Stimulated activated CD4-positive, alpha-beta T cell treated with anti-CD3 and anti-CD28 coated beads, TNF-alpha, amount 100 ng/mL, for 1 hour (primary cell): Measurements from ENCODE around the gene JAML.

ENCODE experiments used
- DNase-seq, 3 donors: peaks; one replicate each; pipeline ENCODE4 v3.0.0-alpha.2; 2020; ENCODE audit warnings: low read depth in 3 of 3, low spot score in 1 of 3

The JAML gene

DNA sequence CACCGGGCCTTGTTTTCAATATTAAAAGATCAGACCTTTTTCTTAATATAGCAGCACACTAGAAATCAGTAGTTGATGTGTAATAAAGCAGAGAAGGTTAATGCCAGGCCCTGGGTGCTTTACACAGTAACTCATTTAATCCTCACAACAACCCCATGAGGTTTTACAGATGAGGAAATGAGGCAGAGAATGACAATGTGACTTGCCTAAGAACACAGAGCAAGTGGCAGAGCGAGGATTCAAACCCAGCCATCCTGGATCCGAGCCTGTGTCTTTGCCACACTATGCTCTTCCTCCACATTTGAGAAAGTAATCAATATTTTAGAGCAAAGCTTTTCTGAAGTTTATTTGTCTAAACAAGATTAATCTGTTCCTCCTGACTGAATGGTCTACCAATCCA is 7.2 kb downstream of the JAML start:
- no peak for DNase-seq

DNA sequence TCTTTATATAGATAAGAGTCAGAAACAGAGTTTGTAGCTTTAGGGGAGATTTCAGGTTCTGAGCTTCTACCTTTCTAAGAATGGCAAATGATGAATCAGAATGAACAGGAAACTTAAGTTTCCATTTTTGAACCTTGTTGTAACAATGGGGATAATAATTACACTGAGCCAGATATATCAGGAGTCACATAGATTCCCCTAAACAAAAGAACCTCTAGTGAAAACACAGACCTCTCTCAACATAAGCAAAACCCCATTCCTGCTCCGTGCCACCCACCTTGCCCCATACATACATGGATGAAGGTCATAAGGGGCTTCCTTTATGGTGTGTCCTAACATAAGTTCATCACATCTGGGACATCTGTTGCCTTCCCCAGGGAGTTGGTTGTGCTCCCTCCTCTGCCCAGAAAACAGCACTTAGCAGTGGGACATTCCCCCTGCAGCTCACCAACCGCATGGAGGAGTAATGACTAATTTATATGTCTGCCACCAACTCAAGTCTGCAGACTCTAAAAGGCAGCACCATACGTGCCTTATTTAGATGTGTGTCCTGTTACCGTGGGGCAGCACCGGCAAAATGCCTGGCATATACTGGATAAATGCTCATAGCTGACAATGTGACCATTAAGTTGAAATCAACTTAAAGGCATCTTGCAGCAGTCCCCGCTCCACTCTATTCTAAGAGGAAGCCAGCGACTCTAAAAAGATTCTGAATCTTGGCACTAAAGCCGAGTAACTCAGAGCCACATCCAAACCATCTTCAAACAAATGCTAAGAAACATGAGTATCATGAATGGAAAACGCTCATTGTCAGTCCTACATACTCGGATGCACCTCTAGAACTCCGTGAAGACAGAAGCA is 8.0 kb downstream of the JAML start:
- DNase-seq: no peak

DNA sequence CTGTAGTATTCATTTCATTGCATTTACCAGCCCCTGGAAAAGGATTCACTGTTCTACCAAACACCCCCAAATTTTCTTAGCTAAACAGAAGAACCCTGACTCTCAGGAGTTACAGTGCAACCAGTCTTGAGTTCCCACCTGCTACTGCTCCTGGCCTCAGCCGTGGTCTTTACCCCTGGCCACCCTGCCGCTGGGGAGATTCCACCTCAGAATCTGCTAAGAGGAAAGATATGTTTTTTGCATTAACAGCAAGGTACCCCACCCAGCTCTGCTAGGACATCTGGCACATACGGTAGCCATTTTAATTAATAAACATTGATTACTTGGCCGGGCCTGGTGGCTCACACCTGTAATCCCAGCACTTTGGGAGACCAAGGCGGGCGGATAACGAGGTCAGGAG is 9.0 kb downstream of the JAML start:
- DNase-seq: no peak

DNA sequence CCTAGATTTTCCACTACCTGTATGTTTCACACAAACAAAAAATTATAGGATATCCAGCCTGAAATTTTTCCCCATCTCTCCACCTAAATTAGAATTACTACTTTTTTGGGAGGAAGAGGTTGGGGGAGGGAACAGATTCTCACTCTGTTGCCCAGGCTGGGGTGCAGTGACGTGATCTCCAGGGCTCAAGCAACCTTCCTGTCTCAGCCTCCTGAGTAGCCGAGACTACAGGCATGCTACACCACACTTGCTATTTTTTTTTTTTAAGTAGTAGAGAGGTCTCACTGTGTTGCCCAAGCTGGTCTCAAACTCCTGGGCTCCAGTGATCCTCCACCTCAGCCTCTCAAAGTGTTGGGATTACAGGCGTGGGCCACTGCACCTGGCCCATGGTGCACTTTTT is 9.5 kb downstream of the JAML start:
- no peak for DNase-seq

DNA sequence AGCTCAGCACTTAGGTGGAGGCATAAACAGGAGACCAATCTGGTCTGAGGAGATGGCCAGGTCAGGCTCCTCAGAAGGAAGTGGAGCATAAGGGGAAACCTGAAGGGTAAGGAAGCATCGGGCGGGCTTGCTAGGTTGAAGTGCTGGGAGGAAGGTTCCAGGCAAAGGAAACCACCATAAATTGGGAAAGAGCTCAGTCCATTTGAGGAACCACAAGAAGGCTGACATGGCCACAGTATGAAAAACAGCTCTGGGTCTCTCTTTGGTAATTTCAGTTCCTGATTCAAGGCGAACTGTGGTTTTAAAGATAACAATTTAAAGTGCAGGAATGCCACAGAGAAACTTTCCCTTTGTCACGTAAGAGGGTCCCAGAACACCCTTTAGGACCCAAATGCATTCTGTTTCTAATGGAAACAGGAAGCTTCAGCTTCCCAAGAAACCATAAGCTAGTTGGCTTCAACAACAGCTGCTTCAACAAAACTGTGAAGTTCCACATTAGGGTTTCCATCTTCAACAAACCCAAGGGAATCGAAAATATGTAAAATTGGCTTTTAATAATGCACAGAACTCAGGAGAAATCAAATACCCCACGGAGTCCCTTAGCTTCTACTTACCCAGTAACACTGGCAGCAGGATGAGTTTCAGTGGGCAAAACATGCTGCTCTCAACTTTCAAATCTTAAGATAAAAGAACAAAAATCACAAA is 10.4 kb downstream of the JAML start:
- no peak for DNase-seq

DNA sequence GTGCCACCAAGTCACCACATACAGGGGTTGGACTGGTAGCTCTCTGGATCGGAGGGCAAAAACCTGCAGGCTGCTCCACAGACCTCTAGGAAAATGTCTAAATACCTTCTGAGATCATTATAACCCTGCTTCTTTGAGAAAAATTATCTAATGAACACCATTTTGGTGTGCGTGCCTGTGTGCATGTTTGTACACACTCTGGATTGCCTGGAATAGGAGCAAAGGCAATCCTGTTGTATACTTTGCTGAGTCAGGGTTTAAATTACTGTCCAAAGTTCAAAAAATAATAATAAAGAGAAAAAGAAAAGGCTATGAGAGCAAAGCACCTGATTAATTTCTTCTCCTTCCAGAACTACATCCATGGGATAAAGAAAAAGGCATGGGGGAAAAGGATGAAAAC is 11.0 kb downstream of the JAML start:
- no peak for DNase-seq

DNA sequence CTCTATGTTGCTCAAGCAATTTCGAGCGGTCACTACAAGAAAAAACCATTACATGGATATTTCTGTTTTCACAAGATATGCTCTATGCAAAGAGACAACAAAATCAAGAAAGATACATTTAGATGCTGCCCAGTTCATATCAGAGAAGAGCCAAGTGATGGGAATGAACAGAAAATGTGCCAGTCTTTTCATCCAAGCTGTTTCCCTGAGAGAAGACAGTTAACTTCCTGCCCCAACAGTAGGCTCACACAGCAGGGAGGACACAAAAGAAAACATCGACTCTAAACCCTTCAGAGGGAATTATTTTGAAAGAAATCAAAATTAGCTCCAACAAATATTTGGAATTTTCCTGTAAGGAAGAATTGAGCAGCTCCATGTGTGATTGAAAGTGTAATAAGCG is 11.6 kb downstream of the JAML start:
- DNase-seq: no peak

DNA sequence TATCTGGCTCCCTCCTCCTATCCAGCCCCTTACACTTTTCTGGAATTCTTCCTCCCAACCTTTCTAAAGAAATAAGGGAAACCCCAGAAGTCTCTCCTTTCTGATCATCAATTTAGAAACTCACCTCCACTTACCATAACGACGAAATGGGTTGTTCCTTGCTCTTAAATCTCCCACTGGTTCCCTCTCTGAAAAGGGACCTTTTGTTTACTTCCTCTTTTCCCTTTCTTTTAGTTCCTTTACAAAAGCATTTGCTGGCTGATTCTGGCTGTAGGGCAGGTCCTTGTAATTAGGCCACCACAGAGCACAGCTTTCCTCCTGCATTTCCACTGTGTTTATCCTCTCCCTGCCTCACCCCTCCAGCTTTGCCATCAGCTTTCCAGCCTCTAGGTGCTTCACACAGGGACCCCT is 12.0 kb downstream of the JAML start:
- DNase-seq: no peak

DNA sequence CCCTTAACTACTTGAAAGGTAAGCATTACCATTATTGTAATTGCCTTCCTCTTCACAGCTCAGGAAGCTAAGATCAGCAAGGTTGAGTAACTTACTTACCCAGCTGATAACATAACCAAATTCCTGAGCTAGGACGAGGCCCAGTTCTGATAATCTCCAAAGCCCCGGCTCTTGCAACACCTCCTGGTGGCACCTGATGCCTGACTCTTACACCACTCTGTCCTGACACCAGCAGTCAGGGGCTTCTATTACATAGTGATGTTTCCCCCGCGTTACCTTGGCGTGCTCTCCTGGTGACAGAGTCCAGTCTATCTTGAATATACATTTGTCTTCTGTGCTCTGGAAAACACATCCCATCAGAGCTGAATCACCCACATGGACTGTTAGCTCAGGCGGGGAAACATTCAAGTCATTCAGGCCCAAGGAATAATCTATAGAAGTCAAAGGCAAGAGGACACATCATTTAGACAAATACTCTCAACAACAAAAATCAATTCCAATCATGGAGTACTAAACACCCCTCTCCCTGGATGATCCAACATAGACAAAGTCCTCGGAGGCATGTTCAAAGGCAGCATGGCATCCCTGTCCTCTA is 12.6 kb downstream of the JAML start:
- DNase-seq: no peak

DNA sequence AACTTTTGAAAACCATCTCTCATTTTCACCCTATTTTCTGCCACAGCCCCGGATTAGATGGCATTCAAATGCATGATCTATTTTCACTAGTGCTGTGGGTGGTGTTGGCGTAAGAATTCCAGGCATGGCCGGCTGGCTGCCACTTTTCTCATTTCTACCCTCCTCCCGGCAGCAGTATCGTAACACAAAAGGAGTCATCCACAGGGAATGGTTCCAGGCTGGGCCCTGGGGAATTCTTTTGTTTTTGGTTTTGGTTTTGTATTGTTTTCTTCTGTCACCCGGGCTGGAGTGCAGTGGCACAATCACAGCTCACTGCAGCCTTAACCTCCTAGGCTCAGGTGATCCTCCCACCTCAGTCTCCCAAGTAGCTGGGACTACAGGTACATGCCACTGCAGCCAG is 13.8 kb downstream of the JAML start:
- no peak for DNase-seq

DNA sequence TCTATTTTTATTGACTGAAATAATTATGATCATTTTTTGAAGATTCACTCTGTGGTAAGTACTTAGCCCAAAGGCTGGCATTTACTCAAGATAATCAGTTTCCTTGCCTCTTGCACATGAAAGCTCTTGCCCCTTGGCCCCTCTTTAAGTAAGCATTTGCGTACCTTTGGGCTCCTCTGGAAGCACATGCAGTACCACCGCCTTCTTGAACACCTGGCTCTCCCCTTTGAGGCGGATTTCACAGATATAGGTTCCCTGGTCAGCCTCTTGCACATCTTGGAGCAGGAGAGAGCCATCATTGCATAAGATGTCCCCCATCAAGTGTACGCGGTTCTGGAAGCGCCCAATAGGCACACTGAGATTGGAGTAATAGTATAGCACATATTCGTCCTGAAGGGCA is 14.5 kb downstream of the JAML start:
- no peak for DNase-seq

DNA sequence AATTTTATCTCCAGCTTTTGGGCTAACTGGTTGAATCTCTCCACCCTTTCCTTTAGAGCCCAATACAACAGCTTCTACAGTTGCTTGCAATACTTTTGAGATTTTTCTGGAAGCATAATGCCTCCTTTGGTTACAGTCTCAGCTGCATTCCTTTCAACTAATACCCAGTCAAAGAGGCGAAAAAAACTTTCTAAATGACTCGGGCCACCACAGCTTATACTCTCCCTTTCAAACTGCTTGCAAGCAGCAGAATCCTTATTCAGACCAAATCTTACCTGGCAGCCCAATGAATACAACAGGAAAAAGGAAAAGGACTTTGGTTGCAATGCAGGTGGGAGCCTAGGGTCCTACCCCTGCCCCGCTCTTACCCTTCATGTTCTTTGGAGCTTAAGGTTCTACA is 15.8 kb downstream of the JAML start:
- no peak for DNase-seq

DNA sequence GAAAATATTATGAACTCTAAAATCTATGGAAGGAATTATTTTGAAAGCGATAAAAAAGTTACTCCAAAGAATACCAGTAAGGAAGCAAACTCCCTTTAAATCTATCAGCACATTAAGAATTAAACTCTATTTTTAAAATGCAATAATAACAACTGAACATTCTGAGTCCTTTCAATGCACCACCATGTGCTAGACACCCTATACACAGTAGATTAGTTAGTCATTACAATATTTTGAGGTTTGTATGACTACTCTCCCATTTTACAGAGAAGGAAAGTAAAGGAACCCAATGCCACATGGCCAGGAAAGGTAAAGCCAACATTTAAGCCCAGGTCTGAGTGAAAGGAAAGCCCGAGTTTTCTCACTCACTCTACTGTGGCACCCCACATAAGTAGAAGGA is 17.7 kb downstream of the JAML start:
- no peak for DNase-seq

DNA sequence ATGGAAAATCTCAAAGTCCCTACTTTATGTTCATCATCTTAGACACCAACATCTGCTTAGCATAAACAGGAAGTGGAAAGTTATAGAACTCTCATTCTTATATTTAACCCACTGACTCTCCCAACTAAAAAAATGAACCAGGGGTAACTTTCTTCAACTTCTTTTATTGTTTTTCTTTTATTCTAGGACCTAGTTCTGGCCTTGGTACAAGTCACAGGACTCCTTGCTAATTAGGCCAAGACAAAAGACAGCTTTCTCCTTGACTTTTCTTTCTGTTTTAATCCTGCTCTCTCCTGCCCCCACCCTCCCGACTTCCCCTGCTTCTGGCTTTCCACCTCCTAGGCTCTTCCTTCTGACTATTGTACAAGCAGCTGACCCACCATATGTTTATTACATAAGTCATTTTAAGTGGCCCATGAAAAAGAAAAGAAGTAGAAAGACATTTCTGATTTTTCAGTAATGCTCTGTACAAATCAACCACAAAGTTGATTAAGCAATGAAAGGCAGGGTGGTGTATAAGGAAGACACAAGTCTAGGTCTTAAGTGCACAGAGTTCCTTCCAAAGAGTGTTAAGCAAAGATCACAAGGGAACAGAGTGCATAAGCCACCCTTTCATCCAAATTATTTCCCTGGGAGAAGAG is 18.3 kb downstream of the JAML start:
- no peak for DNase-seq

DNA sequence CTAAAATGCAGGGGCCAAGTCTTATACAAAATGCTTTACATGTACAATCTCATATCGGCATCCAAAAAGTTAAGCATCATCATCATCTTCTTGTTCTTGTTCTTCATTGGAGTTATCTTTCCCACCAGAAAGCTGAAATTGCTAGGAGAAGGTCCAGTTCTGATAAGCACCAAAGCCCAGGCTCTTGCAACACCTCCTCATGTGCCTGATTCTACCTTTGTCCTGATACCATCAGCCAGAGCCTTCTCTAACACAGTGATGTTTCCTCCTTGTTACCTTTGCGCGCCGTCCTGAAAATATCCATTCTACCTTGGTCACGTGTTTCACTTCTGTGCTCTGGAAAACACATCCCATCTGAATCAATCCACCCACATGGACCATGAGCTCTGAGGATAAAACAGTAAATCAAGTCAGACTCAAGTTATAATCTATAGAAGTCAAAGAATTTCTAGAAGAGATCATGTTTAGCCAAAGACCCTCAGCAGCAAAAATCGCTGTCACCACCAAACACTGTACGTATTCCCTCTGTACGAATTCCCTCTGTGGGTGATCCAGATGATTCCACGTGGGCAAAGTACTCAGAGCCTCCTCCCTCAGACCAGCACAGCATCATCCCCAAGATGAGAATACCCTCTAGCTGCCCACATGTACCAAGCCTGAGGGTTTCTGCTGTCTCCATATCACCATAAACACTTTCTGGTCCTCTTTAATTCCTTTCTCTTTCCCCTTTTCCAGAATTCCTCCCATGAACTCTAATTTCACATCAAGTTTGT is 19.0 kb downstream of the JAML start:
- no peak for DNase-seq

DNA sequence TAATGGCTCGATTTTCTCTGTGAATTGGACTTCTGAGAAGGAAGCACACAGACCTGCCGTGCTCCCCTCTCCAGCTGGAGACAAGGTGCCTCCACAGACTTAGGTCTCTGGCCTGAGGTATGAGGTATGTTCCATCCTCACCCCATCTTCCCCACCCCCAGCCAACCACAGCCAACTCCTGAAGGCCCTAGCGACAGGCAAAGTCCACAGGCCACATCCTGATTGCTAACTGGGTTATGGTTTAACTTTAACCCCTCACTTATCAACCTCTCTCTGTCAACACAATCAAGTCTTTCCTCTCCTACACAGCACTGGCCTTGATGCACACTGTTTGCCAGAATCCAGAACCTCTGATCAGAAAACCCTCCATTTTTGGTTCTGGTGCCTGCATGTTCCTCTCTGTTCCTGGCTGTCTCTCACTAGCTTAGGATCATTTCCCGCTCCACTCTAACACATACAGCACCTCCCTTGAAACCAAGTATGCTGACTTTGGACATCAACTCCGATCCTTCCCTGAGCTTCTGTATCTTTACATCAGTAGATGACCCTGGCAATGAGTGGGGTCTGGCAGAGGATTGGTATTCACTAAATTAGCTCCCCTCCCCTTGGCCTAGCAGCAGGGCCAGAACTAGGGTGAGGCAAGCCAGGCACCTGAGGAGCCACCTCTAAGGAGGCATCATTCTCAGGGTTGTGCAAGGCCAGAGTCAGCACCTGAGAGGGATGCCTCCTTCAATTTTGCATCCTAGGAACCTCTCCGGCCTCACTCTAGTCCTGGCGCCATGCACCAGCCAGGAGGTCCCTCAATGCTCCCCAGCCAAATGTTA is 22.0 kb downstream of the JAML start:
- no peak for DNase-seq

DNA sequence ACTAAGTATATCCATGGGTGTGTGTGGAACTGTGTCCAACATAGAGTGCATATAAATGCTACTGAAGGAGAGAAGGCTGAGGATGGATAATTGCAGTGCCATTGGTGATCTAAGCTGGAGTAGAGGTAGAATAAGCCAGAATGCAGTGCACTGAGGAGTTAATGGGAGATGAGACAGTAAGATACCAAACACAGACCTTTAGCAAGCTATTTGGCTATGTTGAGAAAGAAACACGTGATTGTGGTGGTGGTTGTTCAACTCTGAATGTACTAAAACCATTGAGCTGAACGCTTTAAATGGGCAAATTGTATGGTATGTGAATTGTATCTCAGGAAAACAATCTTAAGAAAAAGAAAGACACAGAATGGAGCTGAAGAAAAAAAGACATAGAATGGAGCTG is 22.8 kb downstream of the JAML start:
- no peak for DNase-seq

DNA sequence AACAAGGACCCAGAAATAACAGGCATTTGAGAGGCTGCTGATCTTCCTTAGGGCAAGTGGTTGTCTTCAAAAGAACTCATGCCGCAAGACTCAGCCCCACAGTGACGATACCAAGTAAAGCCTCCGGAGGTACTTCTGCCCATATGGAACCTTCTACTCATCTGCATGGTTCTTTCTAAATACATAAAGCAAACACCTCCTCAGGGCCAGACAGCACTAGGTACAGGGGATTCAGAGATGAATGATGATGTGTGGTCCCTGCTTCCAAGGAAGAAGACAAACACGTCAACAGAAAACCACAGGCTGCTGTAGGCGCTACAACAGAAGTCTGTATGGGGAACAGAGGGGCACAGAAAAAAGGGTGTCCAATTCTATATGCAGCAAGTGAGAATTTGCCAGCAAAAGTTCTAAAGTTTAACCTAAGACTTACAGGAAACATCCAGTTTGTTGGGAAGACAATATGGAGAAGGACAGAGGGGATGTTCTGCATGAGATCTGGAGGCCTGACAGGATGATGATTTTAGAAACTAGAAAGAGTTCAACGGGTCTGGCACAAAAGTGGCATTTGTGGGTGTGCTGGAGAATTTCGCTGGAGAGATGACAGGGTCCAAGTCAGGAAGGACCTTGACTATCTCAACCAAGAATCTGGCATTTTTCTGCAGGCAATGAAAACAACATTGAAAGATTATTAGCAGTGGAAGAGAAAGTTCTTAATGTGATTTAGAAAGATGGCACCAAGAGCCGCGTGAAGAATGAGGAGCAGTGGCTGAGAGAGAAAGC is 23.7 kb downstream of the JAML start:
- no peak for DNase-seq

DNA sequence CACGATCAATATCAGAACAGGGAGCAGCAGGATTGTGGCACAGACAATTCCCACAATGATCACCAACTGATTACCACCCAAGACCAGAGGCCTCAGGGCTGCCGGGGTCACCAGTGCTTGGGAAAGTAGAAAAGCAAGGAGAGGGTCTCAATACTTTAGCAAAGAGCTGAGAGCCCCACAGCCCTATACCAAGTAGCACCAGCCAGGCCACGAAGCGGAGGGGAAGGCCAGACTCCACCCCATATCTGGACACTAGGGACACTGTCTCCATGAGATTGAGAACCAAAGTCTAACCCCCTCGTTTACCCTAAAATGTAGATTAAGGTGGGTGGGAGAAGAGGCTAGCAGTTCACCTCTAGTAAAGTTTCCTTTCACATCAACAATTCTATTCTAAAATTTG is 24.3 kb downstream of the JAML start:
- DNase-seq: no peak

DNA sequence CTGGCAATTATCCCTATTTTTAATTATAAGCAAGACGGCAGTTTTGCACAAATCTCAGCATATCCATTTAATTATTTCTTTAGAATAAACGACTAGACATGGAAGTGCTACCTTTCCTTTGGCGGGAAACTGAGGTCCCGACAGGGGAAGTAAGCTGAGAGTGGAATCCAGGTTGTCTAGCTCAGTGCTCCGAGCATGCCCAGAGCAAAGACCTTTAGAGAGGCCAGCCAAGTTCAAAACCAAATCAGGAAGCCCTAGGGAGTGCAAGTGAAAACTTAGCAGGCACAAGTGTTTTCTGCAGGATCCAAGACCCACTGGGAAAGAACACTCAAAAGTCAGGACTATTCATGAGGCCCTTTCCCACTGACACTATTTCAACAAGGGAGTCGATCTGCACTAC is 25.7 kb downstream of the JAML start:
- no peak for DNase-seq
